T47D (cell line): ENCODE data around the gene RCAN1.

Experiments
- DNase-seq, 2 experiments: peaks; one replicate each; pipeline versions ENCODE4 v3.0.0 to v3.0.0-alpha.2; 2011 to 2012; ENCODE audit warnings: low read depth in 1 of 2, low spot score in 1 of 2
- JUND ChIP-seq: IDR thresholded peaks from 2 replicates; pipeline ENCODE4 v1.6.1; 2012; ENCODE audit warnings: low read depth
- in situ Hi-C: cut with HindIII; loops from 2 replicates; pipeline ENCODE4 v1.10.0; 2016; ENCODE audit warnings: low sequenced_read_pairs, low pct_unique_long_range_greater_than_20kb

The RCAN1 gene

DNA sequence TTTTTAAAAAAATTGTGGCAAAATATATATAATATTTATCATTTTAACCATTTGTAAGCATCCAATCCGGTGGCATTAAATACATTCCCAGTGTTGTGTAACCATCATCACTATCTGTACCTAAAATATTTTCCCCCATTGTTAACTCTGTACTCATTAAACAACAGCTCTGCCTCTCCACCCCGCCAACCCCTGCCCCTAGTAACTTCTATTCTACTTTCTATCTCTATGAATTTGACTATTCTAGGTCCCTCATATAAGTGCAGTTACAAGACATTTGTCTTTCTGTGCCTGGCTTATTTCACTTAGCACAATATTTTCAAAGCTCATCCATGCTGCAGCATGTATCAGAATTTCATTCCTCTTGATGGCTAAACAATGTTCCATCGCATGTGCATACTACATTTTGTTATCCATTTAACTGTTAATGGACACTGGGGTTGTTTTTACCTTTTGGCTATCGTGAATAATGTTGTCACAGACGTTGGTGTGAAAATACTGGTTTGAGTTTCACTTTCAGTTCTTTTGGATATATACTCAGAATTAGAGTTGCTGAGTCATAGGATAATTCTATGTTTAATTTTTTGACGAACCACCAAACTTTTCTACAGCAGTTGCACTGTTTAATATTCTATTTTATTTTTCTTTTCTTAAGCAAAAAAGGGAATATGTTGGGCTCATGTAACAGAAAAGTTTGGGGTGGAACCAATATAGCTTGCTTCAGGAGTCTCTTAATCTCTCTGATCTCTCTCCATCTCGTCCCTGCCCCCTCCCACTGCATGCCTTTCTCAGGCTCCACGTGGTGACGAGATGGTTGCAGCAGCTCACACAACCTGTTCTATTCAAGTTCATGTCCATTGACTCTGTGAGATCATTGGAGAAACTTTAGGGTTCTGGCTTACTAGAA, 25.2 kb upstream of the RCAN1 start:
- DNase-seq = peak; percentile 26 to 75
- TF ChIP-seq JUND = no peak
- in situ Hi-C loops = no loop called here

DNA sequence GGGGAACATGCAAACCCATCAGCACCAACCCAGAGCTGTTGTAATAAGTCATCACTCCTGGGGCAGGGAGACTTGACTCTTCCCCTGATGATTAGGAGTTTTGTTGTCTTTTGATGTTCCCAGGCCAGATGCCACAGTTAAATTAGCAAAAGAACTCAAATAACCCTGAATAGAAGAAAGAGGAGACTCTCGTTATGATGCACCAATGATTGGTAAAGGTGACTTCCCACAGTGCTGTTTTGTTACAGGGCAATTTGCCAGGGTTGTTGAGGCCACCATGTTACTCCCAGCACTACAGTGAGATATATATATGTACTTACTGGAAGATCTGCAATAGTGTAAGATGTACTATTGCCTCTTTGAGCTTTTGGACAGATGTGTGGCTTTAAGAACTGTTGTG, 24.3 kb upstream of the RCAN1 start:
- no peak for DNase-seq
- TF ChIP-seq JUND = no peak
- in situ Hi-C loops = no loop called here

DNA sequence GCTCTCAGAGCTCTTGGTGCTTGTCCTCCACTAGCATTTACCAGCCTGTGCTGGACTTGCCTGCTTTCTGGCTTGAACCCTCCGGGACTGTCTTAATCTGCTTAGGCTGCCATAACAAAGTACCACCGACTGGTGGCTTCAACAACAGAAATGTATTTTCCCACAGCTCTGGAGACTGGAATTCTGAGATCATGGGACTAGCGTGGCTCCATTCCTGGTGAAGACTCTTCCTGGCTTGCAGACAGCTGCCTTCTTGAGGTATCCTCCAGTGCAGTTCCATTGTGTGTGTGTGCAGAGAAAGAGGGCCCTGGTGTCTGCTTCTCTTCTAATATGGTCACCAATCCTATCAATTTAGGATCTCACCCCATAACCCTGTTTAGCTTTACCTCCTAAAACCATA, 22.0 kb upstream of the RCAN1 start:
- no peak for DNase-seq
- TF ChIP-seq JUND = no peak
- in situ Hi-C loops = no loop called here

DNA sequence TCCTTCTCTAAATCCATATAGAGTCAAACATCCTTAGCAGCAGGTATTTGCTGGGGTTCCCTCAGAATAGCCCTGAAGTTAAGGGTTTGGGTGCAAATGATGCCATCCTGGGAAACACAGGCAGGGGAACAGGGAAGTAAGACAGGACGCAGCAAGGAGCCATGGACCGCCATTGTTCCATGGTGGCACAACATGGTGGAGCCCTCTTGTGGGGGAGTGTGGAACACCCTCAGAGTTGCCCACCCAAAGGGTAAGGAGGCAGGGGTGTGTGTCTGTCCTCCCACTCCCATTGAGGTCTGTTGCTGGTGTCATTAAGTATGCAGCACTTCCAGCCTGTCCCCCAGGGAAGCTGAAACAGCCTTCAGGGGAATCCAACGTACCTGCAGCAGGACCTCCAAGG, 20.4 kb upstream of the RCAN1 start:
- no peak for TF ChIP-seq JUND
- in situ Hi-C loops = no loop called here
- DNase-seq = no peak

DNA sequence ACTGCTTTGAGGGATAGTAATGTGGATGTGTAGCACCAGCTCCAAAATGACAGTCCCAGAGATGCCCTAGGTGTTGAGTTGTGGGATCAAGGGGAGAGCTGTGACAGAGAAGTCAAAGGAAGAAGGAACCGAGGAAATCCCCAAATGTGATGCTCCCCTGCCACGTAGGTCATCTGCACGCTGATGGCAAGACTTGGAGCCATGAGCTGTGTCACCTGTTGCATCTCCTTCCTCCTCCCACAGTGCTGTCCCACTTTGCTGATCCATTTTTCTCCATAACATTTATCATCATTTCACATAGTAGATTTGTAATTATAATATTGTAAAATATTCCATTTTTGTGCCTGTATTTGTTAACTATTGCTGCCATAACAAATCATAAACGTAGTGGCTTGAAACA, 17.6 kb upstream of the RCAN1 start:
- in situ Hi-C loops = no loop called here
- TF ChIP-seq JUND = no peak
- DNase-seq = no peak

DNA sequence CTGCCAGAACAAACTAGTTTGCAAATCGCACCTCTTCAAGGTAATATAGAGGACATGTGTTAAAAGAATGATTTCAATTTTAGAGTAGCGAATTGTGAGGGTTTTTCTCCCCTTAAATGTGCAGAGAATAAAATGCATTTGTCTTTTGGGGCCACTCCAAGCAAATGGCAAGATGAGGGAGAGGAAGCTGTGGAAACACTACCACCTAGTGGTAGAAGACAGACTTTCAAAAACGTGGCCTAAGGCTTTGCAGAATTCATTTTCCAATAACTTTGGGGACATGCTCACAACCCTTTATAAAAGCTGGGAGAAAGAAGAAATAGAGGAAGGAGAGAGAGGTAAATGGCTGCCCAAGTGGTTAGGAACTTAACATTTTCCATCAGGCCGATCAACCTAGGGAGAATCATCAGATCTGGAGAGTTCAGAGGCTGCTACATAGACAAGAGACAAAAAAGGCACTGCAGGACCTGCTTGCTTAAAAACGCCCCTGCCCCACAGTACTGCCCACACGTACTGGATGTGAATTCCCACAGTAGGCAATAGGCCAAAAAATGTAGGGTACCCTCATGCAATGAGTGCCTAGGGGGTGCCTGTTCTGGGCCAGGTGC, 15.7 kb upstream of the RCAN1 start:
- DNase-seq = peak; percentile 50 to 77
- in situ Hi-C loops = no loop called here
- TF ChIP-seq JUND = no peak

DNA sequence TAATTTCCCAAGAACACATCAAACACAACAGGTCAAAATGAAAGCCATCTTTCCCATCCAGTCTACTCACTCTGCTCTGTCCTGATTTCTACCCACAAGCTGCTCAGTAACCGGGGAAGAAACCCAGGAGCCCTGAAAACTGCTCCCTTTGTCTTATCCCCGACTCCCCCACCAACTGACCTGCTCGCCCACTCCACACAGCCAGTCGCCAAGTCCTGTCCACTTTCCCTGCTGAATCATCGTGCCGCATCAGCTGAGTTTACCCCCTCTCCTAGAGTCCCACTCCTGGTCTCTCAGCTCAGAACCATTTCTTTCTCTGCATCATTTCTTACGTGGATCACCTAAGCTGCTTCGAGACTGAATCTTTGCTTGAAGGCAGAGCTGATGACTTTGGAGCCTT, 11.2 kb upstream of the RCAN1 start:
- no peak for DNase-seq
- in situ Hi-C loops = no loop called here
- TF ChIP-seq JUND = no peak

DNA sequence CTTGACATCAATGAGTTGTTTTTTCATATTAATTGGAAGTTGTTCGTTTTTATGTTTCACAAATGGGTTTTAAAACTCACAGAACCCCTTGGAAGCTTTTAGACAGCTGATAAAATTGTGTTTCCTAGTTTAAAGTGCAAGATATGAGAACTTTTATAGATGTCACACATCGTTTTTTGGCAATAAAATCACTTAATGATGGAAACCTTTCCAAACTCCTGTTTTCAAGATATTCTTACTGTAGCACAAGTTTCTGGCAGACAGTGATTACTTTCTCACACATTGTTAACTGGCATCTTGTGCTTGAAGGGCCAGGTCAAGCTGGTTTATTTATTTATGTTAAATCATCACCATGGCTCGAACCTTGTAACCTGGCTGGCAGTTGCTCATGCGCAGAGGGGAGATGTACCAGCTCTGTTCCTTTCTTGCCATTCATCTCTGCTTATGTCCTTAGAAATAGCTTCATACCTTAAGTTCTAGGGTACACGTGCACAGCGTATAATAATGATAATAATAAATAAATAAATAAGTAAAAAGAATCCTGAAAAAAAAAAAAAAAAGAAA, 10.2 kb upstream of the RCAN1 start:
- no peak for TF ChIP-seq JUND
- no peak for DNase-seq
- in situ Hi-C loops = no loop called here

DNA sequence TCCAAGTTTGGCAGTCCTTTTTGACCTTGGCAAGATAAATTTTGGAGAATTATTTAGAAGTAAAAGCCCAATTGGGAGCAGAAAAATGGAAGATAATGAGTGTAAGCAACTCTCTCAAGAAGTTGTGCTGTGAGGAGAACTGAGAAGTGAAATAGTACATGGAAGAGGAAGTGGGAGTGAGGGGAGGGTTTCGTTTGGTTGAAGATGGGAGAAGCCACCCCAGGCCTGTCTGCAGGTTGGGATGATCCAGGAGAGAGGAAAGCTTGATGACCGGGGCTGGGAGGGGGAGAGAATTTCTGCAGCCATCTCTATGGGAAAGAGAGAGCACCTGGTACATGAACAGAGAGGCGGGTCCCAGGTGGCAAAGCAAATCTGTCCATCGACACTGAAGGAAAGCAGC, 8.6 kb upstream of the RCAN1 start:
- DNase-seq = no peak
- in situ Hi-C loops = no loop called here
- no peak for TF ChIP-seq JUND

DNA sequence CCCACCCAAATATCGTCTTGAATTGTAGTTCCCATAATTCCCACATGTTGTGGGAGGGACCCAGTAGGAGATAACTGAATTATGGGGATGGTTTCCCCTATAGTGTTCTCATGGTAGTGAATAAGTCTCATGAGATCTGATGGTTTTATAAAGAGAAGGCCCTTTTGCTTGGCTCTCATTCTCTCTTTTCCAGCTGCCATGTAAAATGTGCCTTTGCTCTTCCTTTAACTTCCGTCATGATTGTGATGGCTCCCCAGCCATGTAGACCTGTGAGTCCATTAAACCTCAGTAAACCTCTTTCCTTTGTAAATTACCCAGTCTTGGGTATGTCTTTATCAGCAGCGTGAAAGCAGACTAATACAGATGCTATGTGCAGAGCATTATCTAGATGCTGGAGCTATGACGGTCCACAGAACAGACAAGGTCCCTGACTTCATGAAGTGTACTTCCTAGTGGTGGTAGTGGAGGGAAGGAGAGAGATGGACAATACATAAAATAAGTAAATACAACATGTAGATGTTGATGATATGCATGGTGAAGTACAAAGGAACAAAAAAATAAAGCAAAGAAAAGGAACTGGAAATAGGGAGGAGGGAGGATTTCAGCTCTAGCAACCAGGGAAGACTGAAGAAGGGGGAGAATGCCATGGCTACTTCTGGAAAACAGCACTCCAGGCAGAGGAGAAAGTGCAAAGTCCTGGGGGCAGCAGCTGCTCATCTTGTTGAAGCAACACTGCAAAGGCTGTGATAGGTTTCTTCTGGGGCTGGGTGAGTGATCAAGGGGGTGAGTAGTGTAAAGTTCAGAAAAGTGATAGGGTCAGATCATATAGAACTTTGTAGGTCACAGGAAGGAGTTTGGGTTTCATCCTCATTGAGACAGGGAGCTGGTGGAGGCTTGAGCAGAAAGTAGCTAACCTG, 6.8 kb upstream of the RCAN1 start:
- in situ Hi-C loops = no loop called here
- no peak for DNase-seq
- TF ChIP-seq JUND = no peak

DNA sequence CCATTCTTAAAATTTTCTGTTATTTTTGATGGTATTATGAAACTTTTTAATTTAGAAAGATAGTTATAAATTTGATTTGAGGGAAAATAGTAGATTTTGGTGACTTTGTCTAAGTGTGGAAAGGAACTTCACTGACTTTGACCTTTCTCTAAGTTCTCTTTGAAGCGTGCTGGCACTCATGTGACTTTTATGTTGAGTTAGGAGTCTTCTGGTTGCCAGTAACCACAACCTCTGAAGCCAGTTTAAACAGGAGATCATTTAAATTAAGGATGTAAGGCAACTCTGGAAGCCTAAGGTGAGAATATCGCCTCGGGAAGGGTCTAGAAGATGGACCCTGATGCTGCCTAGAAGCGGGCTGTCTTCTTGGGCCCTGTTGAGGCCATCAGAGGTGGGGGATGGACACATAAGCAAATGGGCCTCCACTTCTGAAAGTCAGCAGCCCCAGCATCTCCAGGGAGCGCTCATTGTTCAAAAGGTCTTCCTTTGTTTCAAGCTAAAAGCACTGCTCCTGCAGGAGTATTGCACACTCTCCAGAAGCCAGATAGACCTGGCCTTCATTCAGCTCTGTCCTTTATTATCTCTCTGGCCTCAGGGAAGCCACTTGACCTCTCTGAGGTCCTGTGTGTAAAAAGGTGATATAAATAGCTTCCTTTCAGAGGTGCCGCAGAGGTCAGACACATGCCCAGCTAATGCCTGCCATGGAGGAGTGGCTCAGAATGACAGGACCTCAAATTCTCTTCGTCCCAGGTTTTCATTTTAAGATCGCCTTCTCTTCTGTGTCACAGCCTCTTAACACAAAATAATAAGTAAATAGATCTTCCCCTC, 5.1 kb upstream of the RCAN1 start:
- in situ Hi-C loops = no loop called here
- DNase-seq = no peak
- TF ChIP-seq JUND = no peak

DNA sequence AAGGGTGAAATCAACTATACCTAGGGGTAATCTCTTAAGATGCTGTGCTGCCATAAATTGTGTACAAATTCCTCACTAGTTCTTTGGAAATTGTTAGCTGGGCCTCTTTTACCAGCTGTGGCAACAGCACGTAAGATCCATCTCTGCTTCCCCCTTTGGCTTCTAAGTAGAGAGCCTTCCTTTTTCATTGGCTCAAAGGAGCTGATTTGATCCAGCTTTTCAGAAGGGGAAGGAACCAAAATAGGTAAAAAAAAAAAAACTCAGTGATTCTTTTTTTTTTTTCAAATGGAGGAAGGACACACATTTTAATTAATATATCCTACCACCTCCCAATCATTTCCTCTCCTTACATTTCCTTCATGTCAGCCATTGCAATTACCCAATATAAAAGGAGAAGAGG, 4.0 kb upstream of the RCAN1 start:
- TF ChIP-seq JUND = no peak
- in situ Hi-C loops = no loop called here
- DNase-seq = no peak
